Measurements from ENCODE around the gene GOT1.
A peak's percentile ranks its signal among the peaks of the same experiment; 100 is the strongest.

GOT1 gene

GRCh38 chr10:99365736-99366135, 64.7 kb downstream of the GOT1 start:
- no peak overlapping the region for H3K4me3 ChIP-seq (ENCODE audit: low read length)
- TF ChIP-seq CTCF (conservative IDR thresholded peaks at IDR 0.05; ENCODE audit: low read length) = no peak
- DNase-seq (ENCODE audit: low read depth) = peak; percentile 70

GRCh38 chr10:99365311-99365710, 65.1 kb downstream of the GOT1 start:
- TF ChIP-seq CTCF (conservative IDR thresholded peaks at IDR 0.05; ENCODE audit: low read length) = no peak
- DNase-seq (ENCODE audit: low read depth) = no peak
- H3K4me3 ChIP-seq (ENCODE audit: low read length) = no peak overlapping the region

GRCh38 chr10:99364125-99364524, 66.3 kb downstream of the GOT1 start:
- no peak overlapping the region for H3K4me3 ChIP-seq (ENCODE audit: low read length)
- DNase-seq (ENCODE audit: low read depth) = peak; percentile 91
- no peak for TF ChIP-seq CTCF (conservative IDR thresholded peaks at IDR 0.05; ENCODE audit: low read length)

- no peak for DNase-seq (ENCODE audit: low read depth)
- TF ChIP-seq CTCF (conservative IDR thresholded peaks at IDR 0.05; ENCODE audit: low read length) = peak; percentile 11; the same call in 1 of the 2 replicates
- no peak overlapping the region for H3K4me3 ChIP-seq (ENCODE audit: low read length)
These were observed 69.5 kb downstream of the GOT1 start for GRCh38 chr10:99360934-99361333.

- TF ChIP-seq CTCF (conservative IDR thresholded peaks at IDR 0.05; ENCODE audit: low read length) = no peak
- DNase-seq (ENCODE audit: low read depth) = no peak
- H3K4me3 ChIP-seq (ENCODE audit: low read length) = no peak overlapping the region
These were observed 72.3 kb downstream of the GOT1 start for GRCh38 chr10:99358101-99358500.

- DNase-seq (ENCODE audit: low read depth) = no peak
- no peak overlapping the region for H3K4me3 ChIP-seq (ENCODE audit: low read length)
- no peak for TF ChIP-seq CTCF (conservative IDR thresholded peaks at IDR 0.05; ENCODE audit: low read length)
These were observed 72.7 kb downstream of the GOT1 start for GRCh38 chr10:99357691-99358090.

- no peak for TF ChIP-seq CTCF (conservative IDR thresholded peaks at IDR 0.05; ENCODE audit: low read length)
- DNase-seq (ENCODE audit: low read depth) = no peak
- H3K4me3 ChIP-seq (ENCODE audit: low read length) = no peak overlapping the region
These were observed 77.2 kb downstream of the GOT1 start for GRCh38 chr10:99353182-99353581.
